Effector memory CD8-positive, alpha-beta T cell (primary cell): ENCODE results near the gene XIRP1.
A peak's percentile ranks its signal among the peaks of the same experiment; 100 is the strongest.
"Not testable (repeated sequence)": the region's sequence is repeated elsewhere in the genome, so short reads cannot be mapped to it uniquely, and the experiment has no call there.

Experiments used
- ATAC-seq: fragments of 150-1000 bp; cut with Tn5 transposase; replicated peaks from 2 replicates; pipeline ENCODE4 v1.10.0; 2021; ENCODE audit warnings: mild to moderate bottlenecking, moderate library complexity
- DNase-seq, 3 experiments: peaks; one replicate each; pipeline ENCODE4 v3.0.0; 2021
- H3K27ac Mint-ChIP-seq, 2 donors: one replicate each; pipeline ENCODE4 v1.8.0; 2022; ENCODE audit warnings: mild to moderate bottlenecking in 2 of 2, mixed read lengths in 2 of 2, moderate library complexity in 2 of 2
- H3K27me3 Mint-ChIP-seq, 2 donors: one replicate each; pipeline ENCODE4 v1.8.0; 2022; ENCODE audit warnings: mixed read lengths in 2 of 2
- H3K36me3 Mint-ChIP-seq: one replicate; pipeline ENCODE4 v1.8.0; 2022; ENCODE audit warnings: mild to moderate bottlenecking, moderate library complexity, mixed read lengths; ENCODE audit not compliant: insufficient read depth
- H3K4me1 Mint-ChIP-seq, 2 donors: one replicate each; pipeline ENCODE4 v1.8.0; 2022; ENCODE audit warnings: low read depth in 2 of 2, mixed read lengths in 2 of 2
- H3K4me3 Mint-ChIP-seq, 2 donors: one replicate each; pipeline ENCODE4 v1.8.0; 2022; ENCODE audit warnings: mild to moderate bottlenecking in 2 of 2, mixed read lengths in 2 of 2, moderate library complexity in 2 of 2
- H3K9me3 Mint-ChIP-seq, 2 donors: one replicate each; pipeline ENCODE4 v1.8.0; 2022; ENCODE audit warnings: mixed read lengths in 2 of 2

Gene XIRP1

GRCh38 chr3:39177708-39178332 is 14.6 kb downstream of the XIRP1 start:
- ATAC-seq (peak; percentile 15), DNase-seq (peak; percentile 25 to 33 (median 33))

GRCh38 chr3:39176025-39176714 is 16.2 kb downstream of the XIRP1 start:
- Mint-ChIP-seq H3K4me3 (no peak overlapping the region), H3K36me3 (peaks cover 3% of the 10 kb centered on the region), H3K27ac (peak overlapping the region; percentile 2 to 17), H3K9me3 (no peaks in the 10 kb centered on the region), H3K4me1 (peaks cover 19 to 23% of the 10 kb centered on the region in 2 donors), H3K27me3 (no peaks in the 10 kb centered on the region)
- ATAC-seq, result no peak
- no peak for DNase-seq

More at GRCh38 chr3:39177708-39178332, 14.6 kb downstream of the XIRP1 start:
- Mint-ChIP-seq H3K27me3 (no peaks in the 10 kb centered on the region), H3K4me3 (peak overlapping the region; percentile 38 to 63), H3K27ac (peak overlapping the region; percentile 61 to 86), H3K9me3 (no peaks in the 10 kb centered on the region), H3K4me1 (peaks cover 21 to 25% of the 10 kb centered on the region in 2 donors), H3K36me3 (peaks cover 3% of the 10 kb centered on the region)

- Mint-ChIP-seq H3K9me3 (no peaks in the 10 kb centered on the region), H3K27me3 (no peaks in the 10 kb centered on the region), H3K36me3 (no peaks in the 10 kb centered on the region), H3K4me3 (no peak overlapping the region), H3K4me1 (peaks cover 3 to 6% of the 10 kb centered on the region in 2 donors), H3K27ac (peak overlapping the region; percentile 19 to 69)
- ATAC-seq (no peak), DNase-seq (no peak)
Observed at GRCh38 chr3:39173318-39174125, 18.9 kb downstream of the XIRP1 start.

- ATAC-seq, result no peak
- H3K27me3 Mint-ChIP-seq, result no peaks in the 10 kb centered on the region
- no peaks in the 10 kb centered on the region for H3K4me1 Mint-ChIP-seq
- H3K27ac Mint-ChIP-seq, result no peak overlapping the region
- H3K4me3 Mint-ChIP-seq, result no peak overlapping the region
- no peaks in the 10 kb centered on the region for H3K36me3 Mint-ChIP-seq
- H3K9me3 Mint-ChIP-seq, result no peaks in the 10 kb centered on the region
- no peak for DNase-seq
Observed at GRCh38 chr3:39171860-39172259, 20.5 kb downstream of the XIRP1 start.

DNA sequence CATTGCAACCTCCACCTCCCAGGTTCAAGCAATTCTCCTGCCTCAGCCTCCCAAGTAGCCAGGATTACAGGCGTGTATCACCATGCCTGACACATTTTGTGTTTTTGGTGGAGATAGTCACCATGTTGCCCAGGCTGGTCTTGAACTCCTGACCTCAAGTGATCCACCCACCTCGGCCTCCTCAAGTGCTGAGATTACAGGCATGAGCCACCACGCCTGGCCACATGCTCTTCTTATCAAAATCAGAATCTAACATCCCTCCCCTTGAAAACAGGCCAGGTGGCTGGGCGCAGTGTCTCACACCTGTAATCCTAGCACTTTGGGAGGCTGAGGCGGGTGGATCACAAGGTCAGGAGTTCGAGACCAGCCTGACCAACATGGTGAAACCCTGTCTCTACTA is 21.5 kb downstream of the XIRP1 start:
- H3K36me3 Mint-ChIP-seq, ATAC-seq, H3K9me3 Mint-ChIP-seq, H3K4me1 Mint-ChIP-seq, H3K27ac Mint-ChIP-seq, H3K27me3 Mint-ChIP-seq, H3K4me3 Mint-ChIP-seq, DNase-seq: not testable (repeated sequence)

DNA sequence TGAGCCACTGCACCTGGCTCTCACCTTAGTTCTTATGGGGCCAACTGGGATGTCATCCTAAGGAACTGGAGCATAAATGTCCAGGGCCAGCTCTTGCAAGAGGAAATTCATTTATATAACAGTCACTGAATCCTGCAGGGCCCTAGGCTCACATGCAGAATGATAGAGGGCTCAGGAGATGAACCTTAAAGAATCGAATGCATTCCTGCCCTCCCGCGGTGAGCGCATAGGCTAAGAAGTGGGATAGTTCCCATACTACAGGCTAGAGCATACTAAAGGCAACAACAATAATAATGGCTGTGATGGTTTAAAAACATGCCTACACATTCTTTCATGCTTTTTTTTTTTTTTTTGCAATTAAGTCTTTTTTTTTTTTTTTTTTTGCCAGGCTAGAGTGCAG is 21.9 kb downstream of the XIRP1 start:
- no peak overlapping the region for H3K27ac Mint-ChIP-seq
- H3K27me3 Mint-ChIP-seq, result no peaks in the 10 kb centered on the region
- H3K4me3 Mint-ChIP-seq, result no peak overlapping the region
- DNase-seq (no peak), ATAC-seq (no peak)
- H3K4me1 Mint-ChIP-seq, result no peaks in the 10 kb centered on the region
- H3K36me3 Mint-ChIP-seq, result no peaks in the 10 kb centered on the region
- no peaks in the 10 kb centered on the region for H3K9me3 Mint-ChIP-seq

DNA sequence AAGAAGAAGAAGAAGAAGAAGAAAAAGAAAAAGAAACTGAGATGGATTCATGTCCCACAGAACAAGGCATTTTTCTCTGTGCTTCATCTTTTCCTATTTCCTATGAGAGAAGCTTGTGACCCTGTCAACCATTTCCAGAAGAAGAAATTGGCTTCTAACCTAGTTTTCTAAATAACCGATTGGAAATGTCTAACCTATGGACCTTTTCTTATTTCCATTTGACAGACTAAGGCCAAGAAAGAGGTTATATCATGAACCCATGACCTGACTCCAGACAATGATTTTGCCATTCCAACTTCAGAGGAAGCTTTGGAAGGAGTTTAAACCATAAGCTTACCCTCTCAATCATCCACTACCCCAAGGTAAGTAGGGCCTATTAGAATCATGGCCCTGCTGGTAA is 22.7 kb downstream of the XIRP1 start:
- Mint-ChIP-seq H3K4me3 (no peak overlapping the region), H3K9me3 (no peaks in the 10 kb centered on the region), H3K36me3 (no peaks in the 10 kb centered on the region), H3K27ac (no peak overlapping the region), H3K4me1 (no peaks in the 10 kb centered on the region), H3K27me3 (no peaks in the 10 kb centered on the region)
- DNase-seq (no peak), ATAC-seq (no peak)

GRCh38 chr3:39168156-39168780 is 24.1 kb downstream of the XIRP1 start:
- Mint-ChIP-seq H3K4me1 (no peaks in the 10 kb centered on the region), H3K9me3 (no peaks in the 10 kb centered on the region), H3K27ac (no peak overlapping the region), H3K36me3 (no peaks in the 10 kb centered on the region), H3K27me3 (peaks cover 0 to 3% of the 10 kb centered on the region in 2 donors), H3K4me3 (no peak overlapping the region)
- no peak for DNase-seq
- no peak for ATAC-seq

DNA sequence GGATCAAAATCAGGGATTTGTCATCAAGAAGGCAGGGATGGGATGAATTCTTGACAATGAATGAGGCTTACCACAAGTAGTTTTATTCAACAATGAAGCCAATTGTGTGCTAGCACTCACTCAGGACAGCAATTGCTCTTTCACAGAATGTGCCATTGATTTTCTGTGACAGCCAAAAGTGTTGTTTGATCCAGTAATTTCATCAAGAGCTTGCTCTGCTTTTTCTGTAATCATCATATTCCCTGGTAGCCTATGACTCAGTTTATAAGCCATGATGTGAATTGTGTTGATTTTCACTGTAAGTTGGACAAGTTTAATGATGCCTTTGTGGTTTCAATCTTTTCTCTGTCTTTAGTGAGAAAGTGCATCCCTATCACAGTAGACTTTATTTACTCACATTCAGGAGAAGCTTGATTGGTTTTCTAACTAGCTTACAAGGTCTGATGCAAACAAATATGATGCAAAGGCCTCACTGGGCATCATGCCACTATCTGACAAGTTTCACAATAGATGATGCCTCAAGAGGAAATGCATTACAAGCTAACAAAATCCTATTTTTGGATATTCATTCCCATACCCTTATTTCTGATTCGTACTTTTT is 25.4 kb downstream of the XIRP1 start:
- no peaks in the 10 kb centered on the region for H3K36me3 Mint-ChIP-seq
- H3K27me3 Mint-ChIP-seq, result peaks cover 0 to 7% of the 10 kb centered on the region in 2 donors
- no peak overlapping the region for H3K27ac Mint-ChIP-seq
- H3K4me3 Mint-ChIP-seq, result no peak overlapping the region
- DNase-seq, result no peak
- ATAC-seq, result no peak
- no peaks in the 10 kb centered on the region for H3K9me3 Mint-ChIP-seq
- H3K4me1 Mint-ChIP-seq, result no peaks in the 10 kb centered on the region

- ATAC-seq (peak; percentile 37), DNase-seq (no peak)
- Mint-ChIP-seq H3K27ac (no peak overlapping the region), H3K4me1 (no peaks in the 10 kb centered on the region), H3K9me3 (no peaks in the 10 kb centered on the region), H3K4me3 (no peak overlapping the region), H3K27me3 (peaks cover 0 to 7% of the 10 kb centered on the region in 2 donors), H3K36me3 (no peaks in the 10 kb centered on the region)
Observed at GRCh38 chr3:39166134-39166710, 26.2 kb downstream of the XIRP1 start.

DNA sequence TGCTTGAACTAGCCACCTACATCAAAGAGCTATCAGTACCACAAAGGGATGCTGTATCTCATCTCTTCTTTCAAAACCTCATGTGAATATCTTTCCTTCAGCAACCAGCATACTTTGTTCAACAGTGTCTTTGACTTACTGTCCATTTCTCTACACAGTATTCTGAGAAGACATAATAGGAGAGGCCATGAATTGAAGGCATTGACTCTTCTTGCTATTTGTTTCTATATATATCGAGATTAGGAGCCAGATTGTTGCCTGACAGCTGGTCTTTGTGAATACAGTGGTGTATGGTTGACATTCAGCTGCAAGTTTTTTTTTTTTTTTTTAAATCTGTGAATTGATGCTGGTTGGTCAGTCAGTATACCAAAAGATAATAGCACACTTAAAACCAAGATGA is 26.9 kb downstream of the XIRP1 start:
- no peaks in the 10 kb centered on the region for H3K9me3 Mint-ChIP-seq
- H3K27me3 Mint-ChIP-seq, result peaks cover 0 to 7% of the 10 kb centered on the region in 2 donors
- no peaks in the 10 kb centered on the region for H3K4me1 Mint-ChIP-seq
- DNase-seq, result no peak
- no peak for ATAC-seq
- H3K27ac Mint-ChIP-seq, result no peak overlapping the region
- H3K4me3 Mint-ChIP-seq, result no peak overlapping the region
- H3K36me3 Mint-ChIP-seq, result no peaks in the 10 kb centered on the region

GRCh38 chr3:39164414-39164813 is 28.0 kb downstream of the XIRP1 start:
- peaks cover 0 to 7% of the 10 kb centered on the region in 2 donors for H3K27me3 Mint-ChIP-seq
- DNase-seq (no peak), ATAC-seq (no peak)
- no peaks in the 10 kb centered on the region for H3K36me3 Mint-ChIP-seq
- no peak overlapping the region for H3K4me3 Mint-ChIP-seq
- no peaks in the 10 kb centered on the region for H3K4me1 Mint-ChIP-seq
- H3K27ac Mint-ChIP-seq, result no peak overlapping the region
- no peaks in the 10 kb centered on the region for H3K9me3 Mint-ChIP-seq
